HepG2 (cell line): Measurements from ENCODE around the gene CKB. TPM values are rescaled to one million over a fixed set of nuclear protein-coding genes. Genes with fewer than 3 reads are reported as not detected.

Experiments used
- ATAC-seq: fragments of 200-7000 bp; cut with Tn5 transposase; 3 replicates; pipeline ENCODE4 v1.9.1; 2020; ENCODE audit warnings: mild to moderate bottlenecking, moderate library complexity
- BruUV-seq: library from RNA; stranded (reverse); fragments of 400-500 nt; replicated peaks from 2 replicates; lab custom pipeline; 2021; lab: Mats Ljungman, UMichigan
- CTCF ChIA-PET: fragments of 300-600 bp; formaldehyde crosslinking; extraction: SDS; loops from one replicate; lab custom pipeline; 2021; ENCODE audit warnings: low total read pairs, inconsistent platforms, low intra/inter-chr PET ratio; lab: Yijun Ruan, JAX
- POLR2A ChIA-PET: fragments of 350-600 bp; sonication (Branson Sonifier 250); formaldehyde crosslinking; loops from one replicate; lab custom pipeline; 2020; ENCODE audit warnings: antibody characterized with exemption, inconsistent platforms; lab: Yijun Ruan, JAX
- DNase-seq: peaks from one replicate; pipeline ENCODE4 v3.0.0-alpha.2; 2015; ENCODE audit warnings: low spot score
- FAIRE-seq: peaks from 3 replicates; lab custom pipeline; 2011; peaks lifted over from hg19 to GRCh38; lab: Jason Lieb, UNC
- H2AFZ ChIP-seq: one replicate; pipeline ENCODE4 v1.6.1; 2011; ENCODE audit warnings: low read length, inconsistent platforms
- H3K27ac ChIP-seq: fragments of 300-600 bp; 3 replicates; pipeline ENCODE4 v1.8.0; 2011; ENCODE audit warnings: mixed run types, mild to moderate bottlenecking, mixed read lengths, low read length, inconsistent platforms; ENCODE audit not compliant: insufficient read depth; ENCODE audit errors: extremely low read length
- H3K27me3 ChIP-seq, 2 experiments: fragments of 200-600 bp in 1 of 2; 2 replicates in 1 of 2; 3 replicates in 1 of 2; pipeline versions ENCODE4 v1.6.0 to v1.8.0; 2011; ENCODE audit warnings: low read length in 2 of 2, mild to moderate bottlenecking in 2 of 2, moderate library complexity in 2 of 2, inconsistent platforms in 1 of 2; ENCODE audit not compliant: insufficient read depth in 2 of 2, control insufficient read depth in 1 of 2
- H3K36me3 ChIP-seq, 2 experiments: fragments of 200-600 bp in 1 of 2; replicated peaks in 1 of 2; 2 replicates in 1 of 2; 3 replicates in 1 of 2; pipeline versions ENCODE4 v1.5.1 to v1.8.0; 2011; ENCODE audit warnings: low read length in 2 of 2, inconsistent platforms in 1 of 2; ENCODE audit not compliant: insufficient read depth in 2 of 2, control insufficient read depth in 1 of 2
- H3K4me1 ChIP-seq: 2 replicates; pipeline ENCODE4 v1.5.1; 2012; ENCODE audit warnings: low read length, inconsistent platforms; ENCODE audit not compliant: insufficient read depth
- H3K4me2 ChIP-seq: 2 replicates; pipeline ENCODE4 v1.6.0; 2011; ENCODE audit warnings: low read depth, low read length, inconsistent platforms
- H3K4me3 ChIP-seq, 3 experiments: fragments of 200-600 bp in 1 of 3; sonication (generic), shearing (Covaris generic) in 1 of 3; replicated peaks in 1 of 3; 2 replicates each; pipeline ENCODE4 v1.5.1; 2011 to 2016; ENCODE audit warnings: low read length in 3 of 3, inconsistent platforms in 2 of 3, low read depth in 2 of 3, mild to moderate bottlenecking in 2 of 3, control low read depth in 1 of 3, mixed read lengths in 1 of 3; ENCODE audit not compliant: insufficient read depth in 1 of 3
- H3K79me2 ChIP-seq: one replicate; pipeline ENCODE4 v1.6.1; 2011; ENCODE audit warnings: low read length, inconsistent platforms; ENCODE audit not compliant: insufficient read depth
- H3K9ac ChIP-seq: 2 replicates; pipeline ENCODE4 v1.6.0; 2011; ENCODE audit warnings: mild to moderate bottlenecking, low read depth, low read length, inconsistent platforms; ENCODE audit not compliant: insufficient read depth
- H3K9me3 ChIP-seq: 2 replicates; pipeline ENCODE4 v1.5.1; 2012; ENCODE audit warnings: mild to moderate bottlenecking, low read length
- H4K20me1 ChIP-seq: 2 replicates; pipeline ENCODE4 v1.6.0; 2011; ENCODE audit warnings: inconsistent platforms, mild to moderate bottlenecking, low read length, moderate library complexity; ENCODE audit not compliant: insufficient read depth
- EED ChIP-seq: sonication (generic); formaldehyde crosslinking; IDR thresholded peaks from 2 replicates; pipeline ENCODE4 v1.5.0; 2020; ENCODE audit warnings: mild to moderate bottlenecking, missing genetic modification reagents
- KDM5A ChIP-seq: fragments of 200-600 bp; sonication (generic); IDR thresholded peaks from 2 replicates; pipeline ENCODE4 v1.7.0; 2018; ENCODE audit warnings: antibody characterized with exemption, mild to moderate bottlenecking, low read length, borderline replicate concordance
- NRL ChIP-seq: sonication (generic); formaldehyde crosslinking; IDR thresholded peaks from 2 replicates; pipeline ENCODE4 v1.5.0; 2020; ENCODE audit warnings: missing genetic modification reagents, mild to moderate bottlenecking, moderate library complexity, borderline replicate concordance
- RBFOX2 ChIP-seq: fragments of 200-400 bp; formaldehyde crosslinking; IDR thresholded peaks from 2 replicates; pipeline ENCODE4 v1.6.1; 2017; ENCODE audit warnings: low read depth, mild to moderate bottlenecking, low read length
- REXO4 ChIP-seq: sonication (generic); formaldehyde crosslinking; IDR thresholded peaks from 2 replicates; pipeline ENCODE4 v1.8.0; 2022; ENCODE audit warnings: missing genetic modification reagents, mild to moderate bottlenecking, borderline replicate concordance
- TEAD2 ChIP-seq: sonication (generic); formaldehyde crosslinking; IDR thresholded peaks from 2 replicates; pipeline ENCODE4 v1.9.0; 2021; ENCODE audit warnings: missing genetic modification reagents
- TRIM24 ChIP-seq: sonication (generic); formaldehyde crosslinking; IDR thresholded peaks from 2 replicates; pipeline ENCODE4 v1.8.0; 2022; ENCODE audit warnings: mild to moderate bottlenecking, missing genetic modification reagents
- ZNF441 ChIP-seq: sonication (generic); formaldehyde crosslinking; IDR thresholded peaks from 2 replicates; pipeline ENCODE4 v1.7.0; 2021; ENCODE audit warnings: missing genetic modification reagents, borderline replicate concordance
- ZNF503 ChIP-seq: sonication (generic); formaldehyde crosslinking; IDR thresholded peaks from 2 replicates; pipeline ENCODE4 v1.4.0; 2020; ENCODE audit warnings: missing genetic modification reagents
- ZNF674 ChIP-seq: sonication (generic); formaldehyde crosslinking; IDR thresholded peaks from 2 replicates; pipeline ENCODE4 v1.5.0; 2020; ENCODE audit warnings: low read depth, mild to moderate bottlenecking, missing genetic modification reagents
- ZNF7 ChIP-seq: IDR thresholded peaks from 2 replicates; pipeline ENCODE4 v1.6.1; 2016; ENCODE audit warnings: missing biosample characterization, missing genetic modification reagents
- WGBS: methylation state at CpG from one replicate; pipeline ENCODE4 v1.1.6; 2017; ENCODE audit warnings: low lambda C conversion rate; 5-methylcytosine and 5-hydroxymethylcytosine counted together
- in situ Hi-C: cut with HindIII; loops from 2 replicates; pipeline ENCODE4 v1.10.0; 2017; ENCODE audit warnings: low pct_unique_long_range_greater_than_20kb; ENCODE audit not compliant: extremely low pct_ligation_motif_present
- intact Hi-C: fragments of 100-400 bp; cut with micrococcal nuclease; formaldehyde crosslinking; loops from one replicate; pipeline ENCODE4 v1.10.0; 2022; ENCODE audit not compliant: unreplicated experiment
- polyA plus RNA-seq, 8 experiments: library from polyadenylated mRNA; depleted of rRNA in 3 of 8; stranded (reverse) in 7 of 8; unstranded in 1 of 8; fragments of >200 nt; fragmentation: Illumina TruSeq in 4 of 8; extraction: Trizol in 4 of 8; gene quantifications; 2 replicates each; pipeline versions ENCODE4 v1.2.1 to v1.2.3, GENCODE V29; 2011 to 2016; ENCODE audit warnings: low read depth in 4 of 8, missing spikeins in 1 of 8, mixed read lengths in 1 of 8; ENCODE audit not compliant: insufficient read depth in 1 of 8
- total RNA-seq, 5 experiments: library from RNA; depleted of rRNA; stranded (reverse); fragments of >200 nt; fragmentation: Illumina TruSeq; extraction: Trizol; gene quantifications; 2 replicates each; pipeline ENCODE4 v1.2.3, GENCODE V29; 2016; ENCODE audit warnings: low read depth in 1 of 5
- TF ChIP-seq, protein P1 (sequence below): sonication (generic); formaldehyde crosslinking; IDR thresholded peaks from 2 replicates; pipeline ENCODE4 v1.8.0; 2022; ENCODE audit warnings: mild to moderate bottlenecking, missing genetic modification reagents, moderate library complexity
- TF ChIP-seq, protein P2 (sequence below): sonication (generic); formaldehyde crosslinking; IDR thresholded peaks from 2 replicates; pipeline ENCODE4 v1.5.0; 2020; ENCODE audit warnings: mild to moderate bottlenecking, missing genetic modification reagents, borderline replicate concordance

The CKB gene
- total and polyA plus RNA-seq, 2 of the 13 experiments (the other 11 are each of a cell fraction or from before 2014, with no cell fraction given): 82.3 to 217 TPM

DNA sequence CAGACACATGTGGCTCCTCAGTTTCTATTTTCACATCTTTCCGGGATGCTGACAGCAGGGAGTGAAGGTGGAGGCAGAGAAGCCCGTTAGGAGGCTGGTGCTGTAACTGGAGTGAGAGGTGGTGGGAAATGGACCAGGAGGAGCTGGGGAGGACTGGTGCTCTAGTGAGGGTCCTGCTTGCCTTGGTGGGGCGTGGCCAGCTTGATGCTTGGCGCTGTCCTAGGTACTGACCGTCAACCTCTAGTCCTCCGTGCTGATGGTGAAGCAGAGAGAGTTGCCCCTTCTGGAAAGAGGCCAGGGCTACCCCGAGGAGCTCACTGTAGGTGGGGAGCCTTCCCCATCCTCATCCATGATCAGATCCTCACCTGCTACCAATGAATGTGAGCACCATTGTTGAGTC lies 7.8 kb upstream of the CKB start (continued):
- TF ChIP-seq, protein P1, sequence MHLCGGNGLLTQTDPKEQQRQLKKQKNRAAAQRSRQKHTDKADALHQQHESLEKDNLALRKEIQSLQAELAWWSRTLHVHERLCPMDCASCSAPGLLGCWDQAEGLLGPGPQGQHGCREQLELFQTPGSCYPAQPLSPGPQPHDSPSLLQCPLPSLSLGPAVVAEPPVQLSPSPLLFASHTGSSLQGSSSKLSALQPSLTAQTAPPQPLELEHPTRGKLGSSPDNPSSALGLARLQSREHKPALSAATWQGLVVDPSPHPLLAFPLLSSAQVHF (CRISPR knock-in tag): no peak
- TF ChIP-seq ZNF441 (CRISPR knock-in tag): no peak

DNA sequence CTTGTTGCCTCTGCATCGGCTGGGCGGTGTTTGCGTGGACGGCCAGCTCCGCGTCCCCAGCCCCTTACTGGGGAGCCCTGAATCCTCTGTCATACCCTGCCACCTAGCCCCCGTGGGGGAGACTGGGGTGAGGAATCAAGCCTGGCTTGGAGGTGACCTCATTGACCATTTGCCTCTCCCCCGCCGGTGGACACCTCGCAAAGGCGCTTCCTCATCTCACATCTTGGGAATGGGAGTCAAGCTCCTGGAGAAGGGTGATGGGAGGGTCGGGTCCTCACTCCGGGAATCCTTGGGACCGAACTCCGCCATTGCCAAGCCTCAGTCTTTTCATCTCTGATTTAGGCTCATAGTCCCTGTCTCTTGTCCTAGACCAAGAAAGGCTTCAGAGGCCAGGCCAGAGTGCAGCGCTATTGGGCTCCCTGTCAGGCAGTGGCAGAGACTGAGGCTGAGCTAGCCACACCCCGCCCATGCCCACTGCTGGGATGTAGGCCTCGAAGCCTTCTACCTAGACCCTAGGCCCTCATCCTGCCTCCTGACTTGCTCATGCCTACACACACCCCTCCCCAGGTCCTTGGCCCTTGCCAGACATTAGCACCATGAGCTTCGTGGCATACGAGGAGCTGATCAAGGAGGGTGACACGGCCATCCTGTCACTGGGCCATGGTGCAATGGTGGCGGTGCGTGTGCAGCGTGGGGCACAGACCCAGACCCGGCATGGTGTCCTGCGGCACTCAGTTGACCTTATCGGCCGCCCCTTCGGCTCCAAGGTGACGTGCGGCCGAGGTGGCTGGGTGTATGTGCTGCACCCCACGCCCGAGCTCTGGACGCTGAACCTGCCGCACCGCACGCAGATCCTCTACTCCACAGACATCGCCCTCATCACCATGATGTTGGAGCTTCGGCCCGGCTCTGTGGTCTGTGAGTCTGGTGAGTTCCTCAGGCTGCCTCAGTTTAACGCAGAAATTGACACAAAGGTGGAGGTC lies 7.0 kb upstream of the CKB start:
- BruUV-seq: TSS peak; percentile 83
- no peaks in the 10 kb centered on the region for H4K20me1 ChIP-seq
- DNase-seq (no peak), ATAC-seq (no peak), FAIRE-seq (no peak)
- H3K4me2 ChIP-seq: peak overlapping the region; percentile 98
- H3K9ac ChIP-seq: peak overlapping the region; percentile 85
- H3K9me3 ChIP-seq: no peaks in the 10 kb centered on the region
- H3K36me3 ChIP-seq: peaks cover 3 to 4% of the 10 kb centered on the region in 2 experiments; a peak in 3 of 5 replicates
- peaks cover 56% of the 10 kb centered on the region for H3K4me1 ChIP-seq
- 24% methylated on average over 4 of the region's 42 CpGs for WGBS
- H2AFZ ChIP-seq: no peak overlapping the region
- intact Hi-C loops: no loop called here
- ChIA-PET POLR2A (interaction anchor here (1.0 to 3.2 kb wide), 7 partner anchors 9 to 145 kb away, joined by 3 to 37 read pairs (median 15); no protein-coding TSS in a partner anchor), CTCF (no interaction called here)
- peak overlapping the region; percentile 87 to 98 (median 95) for H3K4me3 ChIP-seq
- in situ Hi-C loops: no loop called here
- no peaks in the 10 kb centered on the region; a peak in 1 of 5 replicates for H3K27me3 ChIP-seq
- peaks cover 30% of the 10 kb centered on the region for H3K79me2 ChIP-seq
- H3K27ac ChIP-seq: peak overlapping the region; percentile 37
- TF ChIP-seq TRIM24 (CRISPR knock-in tag) (no peak), NRL (CRISPR knock-in tag) (peak; percentile 38; the same call in 1 of the 2 replicates), RBFOX2 (peak; percentile 24; the same call in 1 of the 2 replicates), EED (CRISPR knock-in tag) (peak; percentile 58; the same call in 1 of the 2 replicates), REXO4 (0 out of 2 replicates have a peak, but pooled peaks have one; percentile 60), ZNF674 (CRISPR knock-in tag) (0 out of 2 replicates have a peak, but pooled peaks have one; percentile 47), KDM5A (peak; percentile 83), TEAD2 (no peak), ZNF7 (CRISPR knock-in tag) (no peak), ZNF503 (CRISPR knock-in tag) (no peak)
- TF ChIP-seq, protein P2, sequence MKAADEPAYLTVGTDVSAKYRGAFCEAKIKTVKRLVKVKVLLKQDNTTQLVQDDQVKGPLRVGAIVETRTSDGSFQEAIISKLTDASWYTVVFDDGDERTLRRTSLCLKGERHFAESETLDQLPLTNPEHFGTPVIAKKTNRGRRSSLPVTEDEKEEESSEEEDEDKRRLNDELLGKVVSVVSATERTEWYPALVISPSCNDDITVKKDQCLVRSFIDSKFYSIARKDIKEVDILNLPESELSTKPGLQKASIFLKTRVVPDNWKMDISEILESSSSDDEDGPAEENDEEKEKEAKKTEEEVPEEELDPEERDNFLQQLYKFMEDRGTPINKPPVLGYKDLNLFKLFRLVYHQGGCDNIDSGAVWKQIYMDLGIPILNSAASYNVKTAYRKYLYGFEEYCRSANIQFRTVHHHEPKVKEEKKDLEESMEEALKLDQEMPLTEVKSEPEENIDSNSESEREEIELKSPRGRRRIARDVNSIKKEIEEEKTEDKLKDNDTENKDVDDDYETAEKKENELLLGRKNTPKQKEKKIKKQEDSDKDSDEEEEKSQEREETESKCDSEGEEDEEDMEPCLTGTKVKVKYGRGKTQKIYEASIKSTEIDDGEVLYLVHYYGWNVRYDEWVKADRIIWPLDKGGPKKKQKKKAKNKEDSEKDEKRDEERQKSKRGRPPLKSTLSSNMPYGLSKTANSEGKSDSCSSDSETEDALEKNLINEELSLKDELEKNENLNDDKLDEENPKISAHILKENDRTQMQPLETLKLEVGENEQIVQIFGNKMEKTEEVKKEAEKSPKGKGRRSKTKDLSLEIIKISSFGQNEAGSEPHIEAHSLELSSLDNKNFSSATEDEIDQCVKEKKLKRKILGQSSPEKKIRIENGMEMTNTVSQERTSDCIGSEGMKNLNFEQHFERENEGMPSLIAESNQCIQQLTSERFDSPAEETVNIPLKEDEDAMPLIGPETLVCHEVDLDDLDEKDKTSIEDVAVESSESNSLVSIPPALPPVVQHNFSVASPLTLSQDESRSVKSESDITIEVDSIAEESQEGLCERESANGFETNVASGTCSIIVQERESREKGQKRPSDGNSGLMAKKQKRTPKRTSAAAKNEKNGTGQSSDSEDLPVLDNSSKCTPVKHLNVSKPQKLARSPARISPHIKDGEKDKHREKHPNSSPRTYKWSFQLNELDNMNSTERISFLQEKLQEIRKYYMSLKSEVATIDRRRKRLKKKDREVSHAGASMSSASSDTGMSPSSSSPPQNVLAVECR (CRISPR knock-in tag): peak; percentile 27; the same call in 1 of the 2 replicates
